HL-60/S4 treated with retinoic acid at 250 ng/mL for 4 days and 3 days (cell line): ENCODE data around the gene KATNB1.

Experiments
- in situ Hi-C: fragments of 300-500 bp; cut with MboI; formaldehyde crosslinking; loops from 2 replicates; pipeline ENCODE4 v1.7.0; 2022; ENCODE audit warnings: low sequenced_read_pairs

KATNB1 gene

DNA sequence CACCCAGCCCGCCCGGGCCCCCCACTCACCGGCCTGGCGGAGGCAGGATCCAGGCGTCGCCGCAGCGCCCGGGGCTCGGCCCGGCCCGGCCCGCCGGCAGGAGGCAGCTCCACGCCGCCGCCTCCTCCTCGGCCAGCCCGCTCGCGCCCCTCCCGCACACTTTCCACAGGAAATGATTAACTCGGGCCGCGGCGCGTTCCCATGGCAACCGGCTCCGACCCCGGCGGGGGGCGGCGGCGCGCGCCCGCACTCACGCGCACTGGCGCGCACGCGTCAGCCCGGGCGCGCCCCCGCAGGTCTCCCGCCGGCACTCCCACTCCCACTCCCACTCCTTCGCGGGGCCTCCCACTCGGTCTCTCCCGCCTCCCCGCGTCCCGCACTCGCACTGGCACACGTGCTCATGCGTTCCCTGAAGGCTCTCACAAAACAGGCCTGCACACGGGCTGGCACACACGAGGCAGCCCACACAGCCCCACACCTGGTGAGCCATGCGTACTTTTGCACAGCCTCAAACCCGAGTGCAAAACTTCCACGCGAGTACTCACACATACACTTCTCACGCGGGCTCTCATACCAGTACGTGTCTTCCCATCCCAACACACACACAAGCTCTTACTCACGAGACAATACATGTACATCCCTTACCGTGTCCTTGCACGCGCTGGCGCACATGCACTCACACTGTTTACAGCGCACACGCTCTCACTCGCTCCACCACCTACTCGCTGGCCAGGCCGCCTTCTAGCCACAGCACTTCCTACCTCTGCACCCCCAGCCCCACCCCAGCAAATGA, 67.0 kb downstream of the KATNB1 start, which contains the start of gene KIFC3:
Gene KIFC3 (minus strand): TSS at position 151 of the 793 bp plus-strand sequence. CDS start 4,248 bp downstream, outside the sequence.
- in situ Hi-C loops: no loop called here

DNA sequence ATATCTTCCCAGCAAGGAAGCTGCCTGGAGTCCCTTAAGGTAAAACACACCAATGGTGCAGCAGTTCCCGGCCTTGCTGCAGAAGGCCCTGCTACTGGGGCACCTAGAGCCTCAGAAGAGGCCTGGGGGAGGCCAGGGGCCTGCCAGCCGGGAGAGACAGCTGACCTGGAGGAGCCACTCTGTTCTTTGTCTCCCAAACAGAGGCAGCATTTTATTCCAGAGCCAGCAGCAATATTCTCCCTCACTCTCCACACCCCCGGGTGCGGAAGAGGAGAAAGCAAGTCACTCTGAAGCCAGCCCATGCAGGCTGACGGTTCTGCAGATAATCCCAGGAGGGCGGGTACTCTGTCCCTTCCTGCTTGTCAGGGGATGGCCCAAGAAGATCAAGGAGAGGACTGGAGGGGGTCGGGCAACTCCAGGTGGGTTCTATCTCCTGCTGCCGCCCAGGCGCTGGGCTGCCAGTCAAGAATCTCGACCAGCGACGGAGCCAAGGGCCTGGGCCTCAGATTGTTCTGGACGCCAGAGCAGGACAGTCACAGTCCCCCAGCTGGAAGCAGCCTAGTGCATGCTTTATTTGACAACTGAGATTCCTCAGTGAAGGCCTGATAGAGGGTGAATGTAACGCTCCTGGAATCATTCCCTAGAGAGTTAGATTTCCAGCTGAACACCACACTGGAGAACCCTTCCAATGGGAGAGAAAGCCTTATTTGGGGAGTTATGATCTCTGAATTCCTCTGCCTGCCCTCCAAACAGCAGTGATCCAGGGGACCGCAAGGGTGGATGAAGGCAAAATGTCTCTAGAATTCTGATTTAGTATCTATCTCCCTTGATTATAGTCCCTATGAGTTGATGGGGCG, 67.8 kb downstream of the KATNB1 start:
- in situ Hi-C loops: no loop called here

DNA sequence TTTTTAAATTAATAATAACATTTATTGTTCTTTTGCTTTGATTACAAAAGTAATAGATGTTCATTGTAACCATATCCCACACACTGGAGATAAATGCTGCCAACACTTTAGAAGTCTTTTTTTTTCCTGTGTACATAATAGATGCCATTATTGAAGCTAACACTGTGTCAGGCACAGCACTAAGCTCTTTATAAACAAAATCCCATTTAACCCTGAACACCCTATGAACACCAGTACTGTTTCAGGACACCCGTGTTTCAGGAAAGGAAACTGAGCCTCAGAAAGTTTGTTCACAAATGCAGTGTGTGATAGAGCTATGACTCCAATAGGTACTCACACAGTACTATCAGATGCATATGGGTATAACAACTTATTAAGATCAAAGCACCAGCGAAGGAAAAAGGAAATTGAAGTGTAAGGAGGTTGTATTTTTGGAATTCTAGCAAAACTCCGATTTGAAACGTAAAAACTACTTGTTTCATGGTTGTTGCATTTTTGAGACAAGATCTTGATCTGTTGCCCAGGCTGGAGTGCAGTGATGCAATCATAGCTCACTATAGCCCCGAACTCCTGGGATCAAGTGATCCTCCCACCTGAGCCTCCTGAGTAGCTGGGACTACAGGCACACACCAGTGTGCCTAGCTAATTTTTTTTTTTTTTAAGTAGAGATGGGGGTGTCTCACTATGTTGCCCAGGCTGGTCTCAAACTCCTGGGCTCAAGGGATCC, 68.7 kb downstream of the KATNB1 start:
- in situ Hi-C loops: no loop called here

DNA sequence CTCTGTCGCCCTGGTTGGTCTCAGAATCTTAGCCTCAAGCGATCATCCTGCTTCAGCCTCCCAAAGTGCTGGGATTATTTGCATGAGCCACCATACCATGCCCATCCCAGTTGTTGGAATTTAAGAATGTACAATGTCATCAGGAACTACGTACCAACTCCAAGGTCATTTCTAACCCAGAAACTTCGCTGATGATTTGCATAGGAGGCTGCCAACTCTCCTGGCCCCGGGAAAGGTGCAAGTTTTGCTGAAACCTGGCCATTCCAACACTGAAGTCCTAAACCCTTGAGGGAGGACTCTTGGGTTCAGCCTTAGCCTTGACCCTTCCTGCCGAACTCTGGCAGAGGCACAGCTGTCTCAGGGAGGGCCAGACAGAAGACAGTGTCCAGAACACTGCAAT, 69.6 kb downstream of the KATNB1 start:
- in situ Hi-C loops: no loop called here
